Hematopoietic multipotent progenitor cell (in vitro differentiated cells): Measurements from ENCODE around the gene PPP1R2. TPM values are rescaled to one million over a fixed set of nuclear protein-coding genes. Genes with fewer than 3 reads are reported as not detected.
"Not testable (repeated sequence)": the region's sequence is repeated elsewhere in the genome, so short reads cannot be mapped to it uniquely, and the experiment has no call there.

Experiments
- DNase-seq, 3 donors: peaks; one replicate each; pipeline ENCODE4 v3.0.0-alpha.2; 2011 to 2015; ENCODE audit warnings: low read depth in 2 of 3, low spot score in 2 of 3
- total RNA-seq: library from RNA; depleted of rRNA; stranded (reverse); fragments of >200 nt; gene quantifications from one replicate; pipeline ENCODE4 v1.2.3, GENCODE V29; 2012

Gene PPP1R2
- total RNA-seq, result 50.9 TPM

- DNase-seq, result peak; percentile 89 to 91 (median 91)
Measured at GRCh38 chr3:195542698-195543499, at the start of gene PPP1R2. PPP1R2 (minus strand) TSS chr3:195543325; CDS start chr3:195543025, 300 bp downstream.

DNA sequence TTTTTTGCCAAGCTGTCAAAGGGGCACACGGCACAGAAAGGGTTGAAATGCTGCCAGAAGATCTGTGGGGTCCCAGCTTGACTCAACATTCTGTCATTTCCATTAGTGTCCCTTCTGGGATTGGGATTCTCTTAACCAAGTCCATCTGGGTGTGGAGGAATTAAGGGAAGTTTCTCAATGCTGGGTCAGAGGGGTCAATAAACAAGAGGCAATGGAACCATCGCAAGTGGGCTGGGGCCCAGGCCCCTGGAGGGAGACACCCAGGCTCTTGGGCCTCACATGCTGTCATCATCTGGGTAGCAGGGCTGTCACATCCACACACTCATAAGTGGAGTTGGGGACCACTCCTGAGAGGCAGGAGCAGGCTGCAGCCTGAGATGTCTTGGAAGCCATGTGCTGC, 48.7 kb upstream of the PPP1R2 start:
- DNase-seq, result no peak

- no peak for DNase-seq
Measured at GRCh38 chr3:195591220-195591619, 48.1 kb upstream of the PPP1R2 start.

- not testable (repeated sequence) for DNase-seq
Measured at GRCh38 chr3:195590381-195590780, 47.3 kb upstream of the PPP1R2 start.

DNA sequence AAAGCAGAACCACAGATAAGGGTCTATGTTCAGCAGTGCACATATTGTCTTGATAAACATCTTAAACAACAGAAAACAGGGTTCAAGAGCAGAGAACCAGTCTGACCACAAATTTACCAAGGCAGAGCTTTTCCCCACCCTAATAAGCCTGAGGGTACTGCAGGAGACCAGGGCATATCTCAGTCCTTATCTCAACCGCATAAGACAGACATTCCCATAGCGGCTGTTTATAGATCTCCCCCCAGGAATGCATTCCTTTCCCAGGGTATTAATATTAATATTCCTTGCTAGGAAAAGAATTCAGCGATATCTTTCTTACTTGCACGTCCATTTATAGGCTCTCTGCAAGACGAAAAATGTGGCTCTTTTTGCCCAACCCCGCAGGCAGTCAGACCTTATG, 46.7 kb upstream of the PPP1R2 start:
- DNase-seq, result not testable (repeated sequence)

DNA sequence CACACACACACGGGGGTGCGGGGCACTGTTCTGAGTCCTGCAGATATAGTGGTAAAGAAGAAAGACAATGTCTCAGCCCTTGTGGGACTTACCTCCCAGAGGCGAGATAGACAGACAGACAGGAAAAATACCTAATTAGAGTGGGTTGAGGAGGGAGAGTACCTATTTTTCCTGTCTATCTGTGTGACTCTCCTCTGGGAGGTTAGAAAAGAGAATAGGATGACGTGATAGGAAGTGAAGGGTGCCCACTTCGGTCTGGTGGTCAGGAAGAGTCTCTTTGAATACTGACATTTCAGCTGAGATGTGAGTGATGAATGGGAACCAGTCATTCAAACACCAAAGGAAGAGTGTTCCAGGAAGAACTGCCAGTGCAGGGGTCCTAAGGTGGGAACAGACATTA, 44.7 kb upstream of the PPP1R2 start:
- no peak for DNase-seq

- no peak for DNase-seq
Measured at GRCh38 chr3:195587406-195587805, 44.3 kb upstream of the PPP1R2 start.

DNA sequence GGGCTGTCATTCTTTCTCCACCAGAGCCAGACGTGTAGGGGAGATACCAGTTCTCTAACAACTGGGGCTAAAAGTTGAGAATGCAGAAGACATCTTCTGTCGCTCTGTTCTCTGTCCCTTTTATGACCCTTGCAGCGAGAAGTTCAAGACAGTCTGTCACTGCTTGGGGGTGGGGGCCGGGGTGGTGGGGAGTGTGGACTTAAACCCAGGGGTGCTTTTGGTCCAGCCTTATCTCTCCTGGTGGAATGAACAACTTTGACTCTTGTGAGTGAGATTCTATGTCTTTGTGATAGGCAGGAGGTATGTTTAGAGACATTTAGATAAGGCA, 41.4 kb upstream of the PPP1R2 start:
- no peak for DNase-seq

DNA sequence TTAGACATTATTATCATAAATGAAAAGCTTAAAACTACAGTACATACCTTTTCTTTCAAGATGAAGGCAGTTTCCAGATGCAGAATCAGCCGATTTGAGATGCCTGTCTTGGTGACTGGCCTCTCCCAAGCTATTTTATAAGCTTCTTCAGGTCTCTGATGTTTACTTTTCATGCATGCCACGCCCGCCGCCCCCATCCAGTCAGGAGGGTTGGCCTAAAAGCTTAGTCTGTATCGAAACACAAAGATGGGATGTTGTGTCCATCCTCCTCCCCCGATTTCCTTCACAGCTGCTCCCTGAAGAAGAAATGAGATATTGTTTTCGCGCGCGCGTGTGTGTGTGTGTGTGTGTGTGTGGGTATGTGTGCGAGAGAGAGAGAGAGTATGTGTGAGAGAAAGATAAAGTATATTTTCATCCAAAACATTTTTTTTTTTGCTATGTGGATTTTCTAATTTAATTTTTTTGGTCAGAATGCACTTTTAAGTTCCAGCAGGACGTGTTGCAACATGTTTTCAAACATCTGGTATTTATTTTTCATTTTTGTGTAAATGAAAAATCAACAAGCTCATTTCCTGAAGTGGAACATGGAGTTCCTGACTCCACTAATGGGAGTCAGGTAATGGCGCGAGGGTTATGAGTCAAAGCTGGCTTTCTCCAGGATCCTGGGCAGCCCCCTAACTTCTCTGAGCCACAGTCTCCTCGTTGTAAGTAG, 40.9 kb upstream of the PPP1R2 start, which contains the start of gene APOD:
Gene APOD, minus strand, starts transcription at position 110 of the 712 bp plus-strand sequence. CDS start 4,479 bp downstream, outside the sequence.
- no peak for DNase-seq

DNA sequence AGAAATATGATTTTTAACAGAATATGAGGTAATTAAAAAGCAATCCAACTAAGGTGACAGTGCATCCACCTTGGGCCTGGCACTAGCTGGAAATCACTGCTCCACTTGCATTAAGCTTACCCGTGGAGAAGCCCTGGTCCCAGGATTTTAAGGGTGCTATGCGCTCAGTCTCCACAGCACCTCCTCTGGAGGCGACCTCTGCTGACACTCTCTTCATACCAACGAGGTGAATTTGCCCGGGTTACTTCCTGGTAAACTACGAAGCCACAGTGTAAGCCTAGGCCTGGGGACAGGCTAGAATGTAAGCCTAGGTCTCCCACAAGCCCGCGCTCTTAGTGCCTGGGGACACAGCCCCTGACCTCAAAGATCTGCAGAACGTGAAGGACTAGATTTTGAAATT, 39.8 kb upstream of the PPP1R2 start:
- DNase-seq, result no peak

GRCh38 chr3:195580744-195581443, 37.8 kb upstream of the PPP1R2 start:
- DNase-seq, result no peak

- DNase-seq, result no peak
Measured at GRCh38 chr3:195579281-195579680, 36.2 kb upstream of the PPP1R2 start.

DNA sequence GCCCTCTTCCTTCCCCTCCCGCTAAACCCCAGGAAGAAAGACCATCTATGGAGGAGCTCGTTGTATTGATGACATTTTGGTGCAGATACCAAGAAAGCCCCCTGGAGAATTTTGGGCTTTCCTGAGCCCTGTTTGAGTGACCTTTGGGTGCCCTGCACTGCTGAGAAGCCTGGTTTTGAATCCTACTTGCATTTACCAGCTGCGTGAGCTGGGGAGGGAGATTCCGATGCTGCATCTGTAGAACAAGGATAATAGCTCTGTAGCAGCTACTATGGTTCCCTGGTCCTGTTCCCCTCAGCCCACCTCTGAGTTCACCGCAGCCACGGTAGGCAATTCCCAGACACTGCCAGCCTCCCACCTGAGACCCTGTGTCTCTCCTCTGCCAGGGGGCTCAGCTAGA, 35.4 kb upstream of the PPP1R2 start:
- no peak for DNase-seq

- no peak for DNase-seq
Measured at GRCh38 chr3:195577645-195578177, 34.6 kb upstream of the PPP1R2 start.

DNA sequence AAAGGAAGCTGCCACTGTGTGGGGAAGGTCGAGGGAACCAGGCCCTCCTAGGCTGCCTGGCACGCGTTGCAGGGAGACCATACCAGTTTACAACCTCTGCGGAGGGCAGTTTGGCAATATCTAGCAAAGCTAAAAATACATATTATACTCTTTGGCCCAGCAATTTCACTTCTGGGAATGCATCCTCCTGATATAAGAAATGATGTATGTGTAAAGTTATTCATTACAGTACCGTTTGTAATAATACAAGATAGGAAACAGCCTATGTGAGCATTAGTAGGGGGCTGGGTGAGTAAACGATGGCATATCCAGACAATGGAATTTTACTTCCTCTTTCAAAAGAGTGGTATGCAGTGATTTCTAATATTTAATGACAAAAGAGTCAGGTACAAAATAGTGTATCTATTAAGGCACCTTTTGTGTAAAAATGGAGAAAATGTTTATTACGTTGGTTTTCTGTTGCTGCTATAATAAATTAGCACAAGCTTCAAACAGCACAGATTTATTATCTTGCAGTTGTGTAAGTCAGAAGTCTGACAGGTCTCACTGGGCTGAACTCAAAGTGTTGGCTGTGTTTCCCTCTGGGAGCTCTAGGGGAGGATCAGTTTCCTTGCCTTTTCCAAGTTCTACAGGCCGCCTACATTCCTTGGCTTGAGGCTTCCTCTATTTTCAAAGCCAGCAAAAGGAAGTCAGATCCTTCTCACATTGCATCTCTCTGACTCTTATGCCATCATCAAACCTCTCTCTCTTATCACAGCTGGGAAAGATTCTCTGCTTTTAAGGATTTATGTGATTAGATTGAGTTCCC, 31.6 kb upstream of the PPP1R2 start:
- no peak for DNase-seq

DNA sequence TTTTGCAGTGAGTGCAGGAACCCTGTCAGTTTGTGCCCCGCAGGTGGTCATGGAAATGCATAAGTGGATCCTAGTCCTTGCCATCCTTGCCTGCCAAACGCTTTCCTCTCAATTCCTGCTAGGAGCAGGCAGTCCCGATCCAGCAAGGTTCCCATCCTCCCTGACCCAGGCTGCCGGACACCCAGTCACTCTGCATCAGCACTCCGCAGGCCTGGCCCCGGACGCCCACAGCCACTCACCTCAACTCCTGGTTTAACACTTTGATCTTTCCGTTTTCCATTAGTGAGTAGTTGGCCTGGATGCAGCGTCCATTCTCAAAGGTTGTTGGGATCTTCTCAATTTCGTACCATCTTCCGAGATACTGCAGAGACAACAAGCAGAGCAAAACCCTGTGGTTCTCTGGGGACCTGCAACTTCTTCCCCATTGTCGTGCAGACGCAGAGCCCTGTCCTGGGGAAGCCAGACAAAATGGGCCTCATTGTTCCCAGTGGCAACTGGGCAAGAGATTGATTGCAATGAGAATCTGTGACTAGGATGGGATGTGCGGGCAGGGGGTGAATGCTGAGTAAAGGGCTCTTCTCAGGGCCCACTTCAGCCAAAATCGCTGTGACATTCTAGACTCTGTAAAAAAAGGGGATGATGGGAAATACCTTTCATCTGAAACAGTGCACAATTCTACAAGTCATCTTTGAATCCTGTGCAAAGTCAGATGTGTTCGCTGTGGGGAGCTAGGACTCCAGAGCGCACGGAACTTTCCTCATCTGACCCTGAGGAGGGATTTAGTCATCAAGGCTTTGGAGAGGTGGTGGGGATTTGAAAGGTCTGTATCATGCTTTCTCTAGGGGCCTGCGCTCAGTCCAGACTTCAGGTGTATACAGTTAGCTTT, 30.7 kb upstream of the PPP1R2 start:
- no peak for DNase-seq

- no peak for DNase-seq
Measured at GRCh38 chr3:195571361-195571760, 28.2 kb upstream of the PPP1R2 start.

- DNase-seq, result no peak
Measured at GRCh38 chr3:195570912-195571311, 27.8 kb upstream of the PPP1R2 start.

DNA sequence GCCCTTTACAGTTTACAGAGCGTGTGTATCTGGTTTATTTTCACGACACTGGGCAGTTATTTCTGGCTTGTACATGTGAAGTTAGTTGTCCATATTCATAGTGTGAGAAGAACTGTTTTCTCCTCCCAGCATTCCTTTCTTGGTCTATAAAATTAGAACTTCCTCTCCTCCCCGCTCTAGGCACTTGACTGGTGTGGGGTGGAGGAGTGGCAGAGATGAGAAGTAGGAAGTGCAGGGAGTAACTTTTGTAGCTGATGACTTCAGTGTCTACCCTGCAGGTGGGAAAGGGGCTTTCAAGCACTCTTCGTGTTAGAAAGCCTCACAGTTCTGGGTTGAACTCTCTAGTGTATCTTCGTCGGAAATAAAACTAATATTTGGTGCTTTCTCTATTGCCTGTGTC, 27.2 kb upstream of the PPP1R2 start:
- no peak for DNase-seq
